HG03139 (cell line): ENCODE measurements around the gene TMLHE.
A peak's percentile ranks its signal among the peaks of the same experiment; 100 is the strongest.
"Not testable (repeated sequence)": the region's sequence is repeated elsewhere in the genome, so short reads cannot be mapped to it uniquely, and the experiment has no call there.

ENCODE experiments used
- ATAC-seq: cut with Tn5 transposase; IDR thresholded peaks from one replicate; pipeline ENCODE4 v1.9.1; 2021; ENCODE audit not compliant: unreplicated experiment

TMLHE gene

DNA sequence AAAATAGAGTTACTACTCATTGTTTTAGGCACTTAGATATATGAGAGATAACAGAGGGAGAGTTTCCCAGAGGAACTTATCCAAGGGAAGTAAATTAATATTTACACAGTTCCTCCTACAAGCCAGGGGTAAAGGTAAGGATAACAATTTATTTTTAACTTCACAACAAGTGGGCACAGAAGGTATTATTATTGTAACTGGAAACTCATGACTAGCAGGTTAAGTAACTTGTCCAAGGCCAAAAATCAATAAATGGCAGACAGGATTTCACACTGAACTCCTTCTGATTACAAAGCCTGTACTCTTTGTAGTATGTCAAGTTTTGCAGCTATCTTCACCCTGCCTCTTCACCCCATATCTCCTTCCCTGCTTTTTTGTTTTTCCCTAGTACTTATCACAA, 107.5 kb downstream of the TMLHE start:
- ATAC-seq, result no peak

DNA sequence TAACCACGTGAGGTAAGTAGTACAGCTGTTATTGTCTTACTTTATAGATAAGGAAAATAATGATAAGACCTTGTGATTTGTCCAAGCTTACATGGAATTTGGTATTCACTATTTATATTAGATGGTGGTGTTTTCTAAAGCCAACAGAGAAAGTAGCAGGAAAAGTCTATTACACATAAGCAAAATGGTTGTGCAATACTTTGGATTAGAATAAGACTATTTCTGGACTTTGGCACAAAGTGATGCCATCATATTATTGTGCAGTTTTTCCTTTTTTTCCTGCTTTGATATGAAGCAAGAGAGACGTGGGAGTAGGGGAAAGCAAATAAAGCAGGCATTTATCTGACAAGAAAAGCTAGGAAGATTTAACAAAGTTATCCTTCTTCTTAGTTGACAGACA, 117.6 kb downstream of the TMLHE start:
- ATAC-seq, result not testable (repeated sequence)

DNA sequence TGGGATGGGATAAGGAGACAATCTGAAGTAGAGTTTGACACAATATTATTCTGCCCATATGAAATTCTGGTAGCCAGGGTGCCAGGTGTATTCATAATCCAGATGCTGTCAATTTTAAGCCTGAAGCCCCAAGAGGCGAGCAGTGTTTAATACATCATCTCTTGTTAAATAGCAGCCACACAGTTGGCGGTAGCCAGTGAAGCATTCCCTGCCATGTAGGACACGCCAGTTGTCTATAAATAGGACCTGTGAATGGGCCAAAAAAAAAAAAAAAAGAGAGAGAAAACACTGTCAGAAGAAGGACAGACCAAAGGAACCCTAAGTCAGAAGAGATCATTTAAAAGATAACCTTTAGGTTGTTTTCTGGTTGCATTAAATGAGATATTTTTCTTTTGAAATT, 121.3 kb downstream of the TMLHE start:
- not testable (repeated sequence) for ATAC-seq

DNA sequence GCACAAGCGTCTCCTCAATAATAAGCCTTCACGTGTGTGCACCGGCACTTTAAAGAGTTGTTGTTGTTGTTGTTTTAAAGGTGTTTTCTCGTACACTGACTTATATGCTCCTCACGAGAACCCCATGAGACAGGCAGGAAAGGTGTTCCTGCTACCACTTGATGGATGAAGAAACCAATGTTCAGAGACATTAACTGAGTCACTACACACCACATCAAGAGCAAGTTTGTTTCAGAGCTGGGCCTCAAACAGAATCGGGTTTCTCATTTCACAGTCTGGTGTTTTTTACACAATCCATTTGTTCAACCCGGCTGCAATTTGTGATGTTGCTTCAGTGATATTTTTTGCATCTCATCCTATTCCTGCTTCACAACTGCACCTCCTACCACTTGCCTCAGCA, 135.6 kb downstream of the TMLHE start:
- ATAC-seq, result not testable (repeated sequence)

DNA sequence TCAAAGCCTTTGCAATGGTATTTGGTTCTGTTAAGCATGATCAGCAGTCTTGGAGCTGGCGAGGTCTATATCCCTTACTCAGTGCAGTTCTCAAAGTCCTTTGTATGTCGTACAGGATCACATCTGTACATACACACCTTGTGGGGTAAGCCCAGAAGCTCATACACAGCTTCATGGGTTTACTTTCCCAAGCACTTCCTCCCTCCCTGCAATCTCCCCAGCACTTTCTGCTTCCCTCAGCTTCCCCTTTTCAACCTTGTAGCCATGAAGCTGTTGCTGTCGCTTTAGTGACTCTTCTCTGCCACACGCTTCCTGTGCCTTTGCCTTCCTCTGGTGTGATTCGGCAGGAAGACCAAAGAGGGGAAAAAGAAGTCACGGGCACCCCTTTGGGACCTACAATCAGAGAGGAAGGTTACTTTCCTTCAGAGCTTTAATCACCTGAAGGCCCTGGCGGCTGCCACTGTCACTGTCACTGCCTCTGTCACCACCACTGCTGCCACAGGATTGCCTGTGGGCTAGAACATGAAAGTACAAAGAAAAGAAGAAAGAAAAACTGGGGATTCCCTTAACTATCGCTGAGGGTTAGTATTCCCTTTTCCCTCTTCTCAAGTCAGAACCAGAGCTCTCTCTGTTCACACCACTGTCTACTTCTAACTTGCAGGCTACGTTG, 146.3 kb downstream of the TMLHE start:
- peak; percentile 60 for ATAC-seq

DNA sequence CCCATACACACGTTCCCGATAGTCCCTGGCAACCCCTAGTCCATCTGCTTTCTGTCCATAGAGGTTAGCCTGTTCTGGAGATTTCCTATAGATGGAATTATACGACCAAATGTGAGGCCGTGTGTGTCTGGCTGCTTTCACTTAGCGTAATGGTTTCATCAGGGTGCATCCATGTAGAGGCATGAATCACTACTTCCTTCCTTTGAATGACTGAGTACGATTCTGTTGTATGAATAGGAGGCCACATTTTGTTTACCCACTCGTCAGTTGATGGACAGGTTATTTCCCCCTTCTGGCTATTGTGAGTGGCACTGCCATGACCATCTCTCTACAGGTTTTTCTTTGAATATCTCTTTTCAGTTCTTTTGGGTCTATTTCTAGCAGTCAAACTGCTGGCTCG, 152.3 kb downstream of the TMLHE start:
- ATAC-seq, result not testable (repeated sequence)

DNA sequence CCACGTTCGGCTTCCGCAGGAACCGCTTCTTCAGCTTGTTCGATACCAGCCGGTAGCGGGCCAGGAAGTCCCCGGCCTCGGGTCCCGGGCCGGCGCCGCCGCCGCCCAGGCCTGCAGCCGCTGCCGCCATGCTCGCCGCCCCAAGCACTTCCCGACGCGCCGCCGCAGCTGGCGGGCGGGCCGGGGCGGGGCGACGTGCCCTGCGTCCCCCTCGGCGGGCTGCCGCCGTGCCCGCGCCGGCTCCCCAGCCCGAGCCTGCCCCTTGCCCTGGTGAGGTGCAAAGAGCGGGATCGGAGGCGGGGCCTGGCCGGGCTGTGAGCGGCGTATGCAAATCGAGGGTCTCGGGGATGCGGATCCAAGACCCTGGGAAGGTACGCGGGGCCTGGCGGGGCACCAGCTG, 154.3 kb downstream of the TMLHE start, which contains the start of gene F8A3:
TSS of gene F8A3 (minus strand) at position 150 of the 400 bp plus-strand sequence. CDS start at position 130, 20 bp downstream.
- peak; percentile 76 for ATAC-seq

DNA sequence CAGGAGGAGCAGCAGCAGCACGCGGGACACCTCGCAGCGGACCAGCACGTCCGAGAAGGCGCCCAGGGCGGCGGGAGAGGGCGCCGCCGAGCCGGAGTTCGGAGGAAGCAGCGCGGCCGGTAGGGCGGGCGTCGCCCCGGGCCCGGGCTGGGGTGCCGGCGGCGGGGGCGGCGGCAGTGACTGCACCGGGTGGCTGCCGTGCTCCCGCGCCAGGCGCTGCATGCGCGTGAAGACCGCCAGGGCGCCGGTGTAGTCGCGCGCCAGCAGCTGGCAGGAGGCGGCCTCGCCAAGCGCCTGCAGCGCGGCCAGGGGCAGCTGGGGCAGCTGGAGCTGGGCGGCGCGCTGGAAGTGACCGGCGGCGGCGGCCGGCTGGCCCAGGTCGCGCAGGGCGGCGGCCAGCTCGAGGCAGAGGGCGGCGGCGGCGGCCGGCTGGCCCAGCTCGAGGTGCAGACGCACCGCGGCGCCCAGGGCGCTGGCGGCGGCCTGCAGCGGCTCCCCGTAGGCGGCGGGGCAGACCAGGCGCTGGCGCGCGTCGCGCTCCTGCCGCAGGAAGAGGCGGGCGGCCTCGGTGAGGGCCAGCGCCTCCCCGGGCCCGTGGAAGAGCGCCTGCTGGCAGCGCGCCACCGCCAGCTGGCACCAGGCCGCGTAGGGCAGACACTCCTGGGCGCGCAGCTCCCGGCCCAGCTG, 154.8 kb downstream of the TMLHE start:
- ATAC-seq, result peak; percentile 58

DNA sequence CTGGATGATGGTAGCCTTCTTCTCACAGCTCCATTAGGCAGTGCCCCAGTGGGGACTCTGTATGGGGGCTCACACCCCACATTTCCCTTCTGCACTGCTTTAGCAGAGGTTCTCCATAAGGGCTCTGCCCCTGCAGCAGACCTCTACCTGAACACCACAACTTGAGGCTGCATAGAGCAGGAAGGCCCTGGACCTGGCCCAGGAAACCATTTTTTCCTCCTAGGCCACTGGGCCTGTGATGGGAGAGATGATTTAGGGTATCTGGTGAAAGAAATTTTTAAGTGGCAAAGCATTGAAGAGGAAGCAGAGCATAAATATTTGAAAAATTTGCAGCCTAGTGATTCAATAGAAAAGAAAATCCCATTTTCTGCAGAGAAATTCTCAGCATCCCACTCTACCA, 171.7 kb downstream of the TMLHE start:
- no peak for ATAC-seq
